Measurements from ENCODE around the gene ZNF76. TPM values are rescaled to one million over a fixed set of nuclear protein-coding genes. Genes with fewer than 3 reads are reported as not detected.

ZNF76 gene
- total and polyA plus RNA-seq, 10 of the 15 experiments (the other 5 are each of a cell fraction or from before 2014, with no cell fraction given): 2.8 to 41.0 (median 24.8) TPM

DNA sequence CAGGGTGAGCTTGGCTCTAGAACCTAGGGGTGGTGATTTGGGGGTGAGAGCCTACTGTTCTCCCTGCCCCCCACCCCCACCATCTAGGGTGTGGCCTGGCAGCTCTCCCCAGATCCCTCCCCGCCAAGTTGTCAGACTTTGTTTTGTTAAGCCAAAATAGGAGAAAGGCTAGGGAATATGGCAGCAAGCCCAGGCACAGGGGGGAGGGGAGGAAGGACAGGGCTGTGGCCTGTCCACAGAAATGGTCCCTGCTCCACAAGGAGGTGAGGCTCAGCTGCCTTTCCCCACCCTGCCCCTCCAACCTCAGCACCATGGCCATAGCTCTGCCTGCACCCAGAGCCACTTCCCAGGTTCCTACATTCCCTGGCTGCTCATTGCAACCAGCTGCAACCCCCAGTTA, 28.6 kb upstream of the ZNF76 start:
- TF ChIP-seq EP300 (IDR thresholded peaks at IDR 0.05; ENCODE audit: borderline replicate concordance in 1 of 2, control insufficient read depth in 1 of 2, low read depth in 2 of 2, low read length in 2 of 2) (no peak), PAX8 (IDR thresholded peaks at IDR 0.05) (no peak), CBX5 (IDR thresholded peaks at IDR 0.05; ENCODE audit: low read depth) (no peak), ZBED1 (IDR thresholded peaks at IDR 0.05; ENCODE audit: borderline replicate concordance) (no peak), MEF2B (IDR thresholded peaks at IDR 0.05; ENCODE audit: partially characterized antibody, poor library complexity, severe bottlenecking) (no peak), IKZF2 (IDR thresholded peaks at IDR 0.05) (no peak), BCL11A (IDR thresholded peaks at IDR 0.05; ENCODE audit: low read depth, low read length) (no peak), CBX3 (IDR thresholded peaks at IDR 0.05; ENCODE audit: borderline replicate concordance, low read depth) (no peak), TCF3 (IDR thresholded peaks at IDR 0.05; ENCODE audit: borderline replicate concordance, insufficient read depth, low read depth, low read length) (no peak), POU2F2 (IDR thresholded peaks at IDR 0.05; ENCODE audit: borderline replicate concordance, low read depth, low read length) (no peak), ESRRA (IDR thresholded peaks at IDR 0.05; ENCODE audit: low read length) (no peak), HDGF (IDR thresholded peaks at IDR 0.05) (no peak), BHLHE40 (IDR thresholded peaks at IDR 0.05; ENCODE audit: borderline replicate concordance in 1 of 2, low read depth in 2 of 2, low read length in 1 of 2) (no peak), NFIC (IDR thresholded peaks at IDR 0.05; ENCODE audit: low read depth, low read length) (no peak), TCF12 (IDR thresholded peaks at IDR 0.05; ENCODE audit: low read depth, low read length) (no peak), SUZ12 (IDR thresholded peaks at IDR 0.05; ENCODE audit: unreplicated experiment) (no peak)
- TF ChIP-seq, protein P1, sequence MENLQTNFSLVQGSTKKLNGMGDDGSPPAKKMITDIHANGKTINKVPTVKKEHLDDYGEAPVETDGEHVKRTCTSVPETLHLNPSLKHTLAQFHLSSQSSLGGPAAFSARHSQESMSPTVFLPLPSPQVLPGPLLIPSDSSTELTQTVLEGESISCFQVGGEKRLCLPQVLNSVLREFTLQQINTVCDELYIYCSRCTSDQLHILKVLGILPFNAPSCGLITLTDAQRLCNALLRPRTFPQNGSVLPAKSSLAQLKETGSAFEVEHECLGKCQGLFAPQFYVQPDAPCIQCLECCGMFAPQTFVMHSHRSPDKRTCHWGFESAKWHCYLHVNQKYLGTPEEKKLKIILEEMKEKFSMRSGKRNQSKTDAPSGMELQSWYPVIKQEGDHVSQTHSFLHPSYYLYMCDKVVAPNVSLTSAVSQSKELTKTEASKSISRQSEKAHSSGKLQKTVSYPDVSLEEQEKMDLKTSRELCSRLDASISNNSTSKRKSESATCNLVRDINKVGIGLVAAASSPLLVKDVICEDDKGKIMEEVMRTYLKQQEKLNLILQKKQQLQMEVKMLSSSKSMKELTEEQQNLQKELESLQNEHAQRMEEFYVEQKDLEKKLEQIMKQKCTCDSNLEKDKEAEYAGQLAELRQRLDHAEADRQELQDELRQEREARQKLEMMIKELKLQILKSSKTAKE (IDR thresholded peaks at IDR 0.05; ENCODE audit: low read depth, poor library complexity, severe bottlenecking): no peak
- TF ChIP-seq, protein P2, sequence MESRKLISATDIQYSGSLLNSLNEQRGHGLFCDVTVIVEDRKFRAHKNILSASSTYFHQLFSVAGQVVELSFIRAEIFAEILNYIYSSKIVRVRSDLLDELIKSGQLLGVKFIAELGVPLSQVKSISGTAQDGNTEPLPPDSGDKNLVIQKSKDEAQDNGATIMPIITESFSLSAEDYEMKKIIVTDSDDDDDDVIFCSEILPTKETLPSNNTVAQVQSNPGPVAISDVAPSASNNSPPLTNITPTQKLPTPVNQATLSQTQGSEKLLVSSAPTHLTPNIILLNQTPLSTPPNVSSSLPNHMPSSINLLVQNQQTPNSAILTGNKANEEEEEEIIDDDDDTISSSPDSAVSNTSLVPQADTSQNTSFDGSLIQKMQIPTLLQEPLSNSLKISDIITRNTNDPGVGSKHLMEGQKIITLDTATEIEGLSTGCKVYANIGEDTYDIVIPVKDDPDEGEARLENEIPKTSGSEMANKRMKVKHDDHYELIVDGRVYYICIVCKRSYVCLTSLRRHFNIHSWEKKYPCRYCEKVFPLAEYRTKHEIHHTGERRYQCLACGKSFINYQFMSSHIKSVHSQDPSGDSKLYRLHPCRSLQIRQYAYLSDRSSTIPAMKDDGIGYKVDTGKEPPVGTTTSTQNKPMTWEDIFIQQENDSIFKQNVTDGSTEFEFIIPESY (IDR thresholded peaks at IDR 0.05): no peak
- DNase-seq (ENCODE audit: low read depth, low spot score) (no peak), ATAC-seq (no peak), FAIRE-seq (no peak)
- whole genome bisulfite sequencing (ENCODE audit: insufficient coverage, insufficient replicate concordance, low lambda C conversion rate, missing lambda C conversion rate): 100% methylated on average over 1 of the region's 1 CpG
- Histone ChIP-seq H3K27me3 (replicated peaks in 1 of 2; ENCODE audit: control insufficient read depth in 2 of 2, insufficient read depth in 2 of 2, low read length in 1 of 2) (no peaks in the 10 kb centered on the region), H2AFZ (ENCODE audit: control insufficient read depth, low read depth, low read length) (no peak overlapping the region), H3K79me2 (ENCODE audit: control insufficient read depth, insufficient read depth, low read length) (no peaks in the 10 kb centered on the region), H3K36me3 (ENCODE audit: control insufficient read depth in 2 of 2, insufficient read depth in 2 of 2, low read length in 1 of 2) (no peaks in the 10 kb centered on the region), H3K4me2 (ENCODE audit: control insufficient read depth, insufficient read depth) (no peak overlapping the region), H3K27ac (ENCODE audit: control insufficient read depth, insufficient read depth) (no peak overlapping the region), H3K9me3 (replicated peaks; ENCODE audit: control insufficient read depth, insufficient read depth, low read length) (no peaks in the 10 kb centered on the region; the same call in 1 of the 3 replicates), H4K20me1 (ENCODE audit: control insufficient read depth, insufficient read depth) (no peaks in the 10 kb centered on the region; the same call in 1 of the 2 replicates), H3K9ac (ENCODE audit: control insufficient read depth, insufficient read depth, low read length) (no peak overlapping the region), H3K4me1 (ENCODE audit: control insufficient read depth, insufficient read depth, low read length) (no peaks in the 10 kb centered on the region), H3K4me3 (no peak overlapping the region)
- no TSS peak for BruUV-seq (replicated peaks)
- SMC1A ChIA-PET (ENCODE audit: uncharacterized antibody, unreplicated experiment): interaction anchor here (0.6 to 2.4 kb wide), 3 partner anchors 9 to 12 kb away, joined by 3 to 10 read pairs (median 5); no protein-coding TSS in a partner anchor
- POLR2A ChIA-PET: interaction anchor here (0.5 kb wide), 1 partner anchor 47 kb away, joined by 3 read pairs; no protein-coding TSS in a partner anchor
- intact Hi-C loops (cut with micrococcal nuclease; ENCODE audit: unreplicated experiment): no loop called here
- RAD21 ChIA-PET (ENCODE audit: unreplicated experiment): interaction anchor here (1.1 kb wide), 1 partner anchor 26 kb away, joined by 3 read pairs; no protein-coding TSS in a partner anchor
- CTCF ChIA-PET: interaction anchor here (1.1 to 3.6 kb wide), 4 partner anchors 10 to 245 kb away, joined by 3 to 22 read pairs (median 8); no protein-coding TSS in a partner anchor
- in situ Hi-C loops (cut with MboI): no loop called here

Data from GM12878 (cell line).